GM12878 (cell line): ENCODE results near the gene SECTM1. TPM values are rescaled to one million over a fixed set of nuclear protein-coding genes. Genes with fewer than 3 reads are reported as not detected.
A peak's percentile ranks its signal among the peaks of the same experiment; 100 is the strongest.

Source experiments
- ATF7 ChIP-seq: fragments of 450-650 bp; IDR thresholded peaks from 2 replicates; pipeline ENCODE4 v1.6.1; 2016; ENCODE audit warnings: low read depth, mild to moderate bottlenecking
- BACH1 ChIP-seq: fragments of 450-650 bp; IDR thresholded peaks from 2 replicates; pipeline ENCODE4 v1.6.1; 2017; ENCODE audit warnings: mild to moderate bottlenecking, borderline replicate concordance
- BHLHE40 ChIP-seq, 2 experiments: fragments of 450-650 bp in 1 of 2; IDR thresholded peaks; 2 replicates each; pipeline ENCODE4 v1.6.1; 2011 to 2017; ENCODE audit warnings: low read depth in 2 of 2, borderline replicate concordance in 1 of 2, improper control_type of control experiment in 1 of 2, low read length in 1 of 2, mild to moderate bottlenecking in 1 of 2
- CEBPB ChIP-seq, 2 experiments: fragments of 150-350 bp in 1 of 2; IDR thresholded peaks; 2 replicates each; pipeline ENCODE4 v1.6.1; 2012 to 2014; ENCODE audit warnings: low read depth in 2 of 2, low read length in 2 of 2, borderline replicate concordance in 1 of 2, inconsistent platforms in 1 of 2
- CEBPZ ChIP-seq: fragments of 150-350 bp; IDR thresholded peaks from 2 replicates; pipeline ENCODE4 v1.6.1; 2016; ENCODE audit warnings: low read depth, low read length
- CHD1 ChIP-seq: IDR thresholded peaks from 2 replicates; pipeline ENCODE4 v1.6.1; 2012; ENCODE audit warnings: low read depth, low read length, improper control_type of control experiment
- DPF2 ChIP-seq: fragments of 450-650 bp; IDR thresholded peaks from 2 replicates; pipeline ENCODE4 v1.6.1; 2017; ENCODE audit warnings: mild to moderate bottlenecking
- MEF2A ChIP-seq: IDR thresholded peaks from 2 replicates; pipeline ENCODE4 v1.6.1; 2011; ENCODE audit warnings: low read depth, mild to moderate bottlenecking, low read length, moderate library complexity; ENCODE audit not compliant: insufficient read depth
- MLLT1 ChIP-seq: fragments of 450-650 bp; IDR thresholded peaks from 2 replicates; pipeline ENCODE4 v1.6.1; 2016; ENCODE audit warnings: mild to moderate bottlenecking
- MTA3 ChIP-seq: IDR thresholded peaks from 2 replicates; pipeline ENCODE4 v1.6.1; 2012; ENCODE audit warnings: low read length, inconsistent platforms, borderline replicate concordance
- MXI1 ChIP-seq: fragments of 150-350 bp; IDR thresholded peaks from 2 replicates; pipeline ENCODE4 v1.6.1; 2011; ENCODE audit warnings: low read depth, mild to moderate bottlenecking, inconsistent platforms, low read length, improper control_type of control experiment
- NKRF ChIP-seq: fragments of 450-650 bp; conservative IDR thresholded peaks from 2 replicates; pipeline ENCODE4 v1.6.1; 2017; ENCODE audit warnings: mild to moderate bottlenecking, moderate library complexity
- NR2F1 ChIP-seq: fragments of 450-650 bp; conservative IDR thresholded peaks from 2 replicates; pipeline ENCODE4 v1.6.1; 2017; ENCODE audit warnings: mild to moderate bottlenecking
- PAX5 ChIP-seq: IDR thresholded peaks from 2 replicates; pipeline ENCODE4 v1.6.1; 2011; ENCODE audit warnings: low read depth, low read length, borderline replicate concordance
- PML ChIP-seq: IDR thresholded peaks from 2 replicates; pipeline ENCODE4 v1.6.1; 2012; ENCODE audit warnings: low read length, inconsistent platforms
- TCF12 ChIP-seq: IDR thresholded peaks from 2 replicates; pipeline ENCODE4 v1.6.1; 2011; ENCODE audit warnings: low read depth, mild to moderate bottlenecking, low read length
- YY1 ChIP-seq: IDR thresholded peaks from 2 replicates; pipeline ENCODE4 v1.6.1; 2011; ENCODE audit warnings: low read depth, mild to moderate bottlenecking, low read length
- ZNF24 ChIP-seq: fragments of 450-650 bp; IDR thresholded peaks from 2 replicates; pipeline ENCODE4 v1.6.1; 2017; ENCODE audit warnings: antibody characterized with exemption, mild to moderate bottlenecking
- ZNF687 ChIP-seq: fragments of 450-650 bp; IDR thresholded peaks from 2 replicates; pipeline ENCODE4 v1.6.1; 2017; ENCODE audit warnings: mild to moderate bottlenecking, moderate library complexity
- ZSCAN29 ChIP-seq: fragments of 450-650 bp; IDR thresholded peaks from 2 replicates; pipeline ENCODE4 v1.6.1; 2017; ENCODE audit warnings: mild to moderate bottlenecking, moderate library complexity
- polyA plus RNA-seq, 11 experiments: library from polyadenylated mRNA; depleted of rRNA in 4 of 11; unstranded in 6 of 11; stranded (reverse) in 5 of 11; fragments of >200 nt; fragmentation: Nextera tagmentation in 4 of 11; fragmentation: Illumina TruSeq in 1 of 11; extraction: Ambion mirVana in 4 of 11; extraction: Trizol in 1 of 11; gene quantifications; 1 replicate in 1 of 11; 2 replicates in 10 of 11; pipeline versions ENCODE4 v1.2.1 to v1.2.3, GENCODE V29; 2011 to 2016; ENCODE audit warnings: inconsistent platforms in 2 of 11, missing spikeins in 2 of 11, low read depth in 1 of 11
- total RNA-seq, 4 experiments: library from RNA; depleted of rRNA in 3 of 4; stranded (reverse); fragments of >200 nt in 3 of 4; fragmentation: Illumina TruSeq in 1 of 4; extraction: Trizol in 1 of 4; gene quantifications; 2 replicates each; pipeline versions ENCODE4 v1.2.1 to v1.2.3, GENCODE V29; 2013 to 2021

SECTM1 gene
- total and polyA plus RNA-seq, 10 of the 15 experiments (the other 5 are each of a cell fraction or from before 2014, with no cell fraction given): 0.10 to 0.13 (median 0.12) TPM; not detected in 7

- TF ChIP-seq CEBPZ: no peak
- no peak for TF ChIP-seq MEF2A
- TF ChIP-seq CEBPB (IDR thresholded peaks at IDR 0.05; ENCODE audit: borderline replicate concordance in 1 of 2, low read depth in 2 of 2, low read length in 2 of 2): no peak
- no peak for TF ChIP-seq NR2F1
- TF ChIP-seq BACH1: peak; percentile 61
- TF ChIP-seq ZSCAN29: no peak
- TF ChIP-seq BHLHE40 (IDR thresholded peaks at IDR 0.05; ENCODE audit: borderline replicate concordance in 1 of 2, low read depth in 2 of 2, low read length in 1 of 2): peak; percentile 71 to 89; a peak in 3 of 4 replicates
- no peak for TF ChIP-seq ZNF24
- no peak for TF ChIP-seq ATF7
- TF ChIP-seq TCF12: no peak
- no peak for TF ChIP-seq PML
- TF ChIP-seq MLLT1: no peak
- no peak for TF ChIP-seq YY1
- TF ChIP-seq MXI1: no peak
- TF ChIP-seq MTA3: no peak
- TF ChIP-seq ZNF687: peak; percentile 42; the same call in 1 of the 2 replicates
- TF ChIP-seq CHD1: no peak
- no peak for TF ChIP-seq NKRF
- no peak for TF ChIP-seq PAX5
- TF ChIP-seq DPF2: 0 out of 2 replicates have a peak, but pooled peaks have one; percentile 19
Observed at GRCh38 chr17:82332669-82333278, 792 bp downstream of the SECTM1 start (continued).
